Measurements from ENCODE around the gene L3MBTL4.

DNA sequence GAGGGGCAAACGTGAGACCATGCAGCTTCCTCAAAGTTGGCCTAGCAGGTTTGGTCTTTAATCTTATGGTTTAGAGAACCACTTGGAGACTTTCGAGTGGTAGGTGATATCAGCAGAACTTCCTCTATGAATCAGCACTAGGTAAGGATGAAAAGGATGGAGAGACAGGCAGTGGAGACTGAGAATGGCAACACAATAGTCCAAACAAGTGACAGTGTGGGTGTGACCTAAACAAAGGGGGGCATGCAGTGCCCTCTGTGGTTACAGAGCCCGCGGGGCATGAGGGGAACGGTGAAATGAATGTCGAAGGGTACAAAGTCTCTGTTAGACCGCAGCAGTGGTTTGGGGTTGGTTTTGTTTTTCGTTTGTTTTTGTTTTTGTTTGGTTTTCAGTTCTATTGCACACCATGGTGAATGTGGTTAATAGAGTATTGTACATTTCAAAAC lies 143.9 kb downstream of the L3MBTL4 start:
- no peak for TF ChIP-seq YY1 (IDR thresholded peaks at IDR 0.05)
- TF ChIP-seq, protein P1, sequence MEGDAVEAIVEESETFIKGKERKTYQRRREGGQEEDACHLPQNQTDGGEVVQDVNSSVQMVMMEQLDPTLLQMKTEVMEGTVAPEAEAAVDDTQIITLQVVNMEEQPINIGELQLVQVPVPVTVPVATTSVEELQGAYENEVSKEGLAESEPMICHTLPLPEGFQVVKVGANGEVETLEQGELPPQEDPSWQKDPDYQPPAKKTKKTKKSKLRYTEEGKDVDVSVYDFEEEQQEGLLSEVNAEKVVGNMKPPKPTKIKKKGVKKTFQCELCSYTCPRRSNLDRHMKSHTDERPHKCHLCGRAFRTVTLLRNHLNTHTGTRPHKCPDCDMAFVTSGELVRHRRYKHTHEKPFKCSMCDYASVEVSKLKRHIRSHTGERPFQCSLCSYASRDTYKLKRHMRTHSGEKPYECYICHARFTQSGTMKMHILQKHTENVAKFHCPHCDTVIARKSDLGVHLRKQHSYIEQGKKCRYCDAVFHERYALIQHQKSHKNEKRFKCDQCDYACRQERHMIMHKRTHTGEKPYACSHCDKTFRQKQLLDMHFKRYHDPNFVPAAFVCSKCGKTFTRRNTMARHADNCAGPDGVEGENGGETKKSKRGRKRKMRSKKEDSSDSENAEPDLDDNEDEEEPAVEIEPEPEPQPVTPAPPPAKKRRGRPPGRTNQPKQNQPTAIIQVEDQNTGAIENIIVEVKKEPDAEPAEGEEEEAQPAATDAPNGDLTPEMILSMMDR (IDR thresholded peaks at IDR 0.05; ENCODE audit: low read depth, low read length, missing input control) = no peak
- TF ChIP-seq, protein P2, sequence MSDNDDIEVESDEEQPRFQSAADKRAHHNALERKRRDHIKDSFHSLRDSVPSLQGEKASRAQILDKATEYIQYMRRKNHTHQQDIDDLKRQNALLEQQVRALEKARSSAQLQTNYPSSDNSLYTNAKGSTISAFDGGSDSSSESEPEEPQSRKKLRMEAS (IDR thresholded peaks at IDR 0.05) = no peak
- TF ChIP-seq, protein P3, sequence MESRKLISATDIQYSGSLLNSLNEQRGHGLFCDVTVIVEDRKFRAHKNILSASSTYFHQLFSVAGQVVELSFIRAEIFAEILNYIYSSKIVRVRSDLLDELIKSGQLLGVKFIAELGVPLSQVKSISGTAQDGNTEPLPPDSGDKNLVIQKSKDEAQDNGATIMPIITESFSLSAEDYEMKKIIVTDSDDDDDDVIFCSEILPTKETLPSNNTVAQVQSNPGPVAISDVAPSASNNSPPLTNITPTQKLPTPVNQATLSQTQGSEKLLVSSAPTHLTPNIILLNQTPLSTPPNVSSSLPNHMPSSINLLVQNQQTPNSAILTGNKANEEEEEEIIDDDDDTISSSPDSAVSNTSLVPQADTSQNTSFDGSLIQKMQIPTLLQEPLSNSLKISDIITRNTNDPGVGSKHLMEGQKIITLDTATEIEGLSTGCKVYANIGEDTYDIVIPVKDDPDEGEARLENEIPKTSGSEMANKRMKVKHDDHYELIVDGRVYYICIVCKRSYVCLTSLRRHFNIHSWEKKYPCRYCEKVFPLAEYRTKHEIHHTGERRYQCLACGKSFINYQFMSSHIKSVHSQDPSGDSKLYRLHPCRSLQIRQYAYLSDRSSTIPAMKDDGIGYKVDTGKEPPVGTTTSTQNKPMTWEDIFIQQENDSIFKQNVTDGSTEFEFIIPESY (IDR thresholded peaks at IDR 0.05) = no peak
- no peak for TF ChIP-seq RAD21 (IDR thresholded peaks at IDR 0.05)
- TF ChIP-seq, protein P4, sequence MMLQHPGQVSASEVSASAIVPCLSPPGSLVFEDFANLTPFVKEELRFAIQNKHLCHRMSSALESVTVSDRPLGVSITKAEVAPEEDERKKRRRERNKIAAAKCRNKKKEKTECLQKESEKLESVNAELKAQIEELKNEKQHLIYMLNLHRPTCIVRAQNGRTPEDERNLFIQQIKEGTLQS (IDR thresholded peaks at IDR 0.05) = no peak
- no peak for TF ChIP-seq JUND (IDR thresholded peaks at IDR 0.05)
- TF ChIP-seq, protein P5, sequence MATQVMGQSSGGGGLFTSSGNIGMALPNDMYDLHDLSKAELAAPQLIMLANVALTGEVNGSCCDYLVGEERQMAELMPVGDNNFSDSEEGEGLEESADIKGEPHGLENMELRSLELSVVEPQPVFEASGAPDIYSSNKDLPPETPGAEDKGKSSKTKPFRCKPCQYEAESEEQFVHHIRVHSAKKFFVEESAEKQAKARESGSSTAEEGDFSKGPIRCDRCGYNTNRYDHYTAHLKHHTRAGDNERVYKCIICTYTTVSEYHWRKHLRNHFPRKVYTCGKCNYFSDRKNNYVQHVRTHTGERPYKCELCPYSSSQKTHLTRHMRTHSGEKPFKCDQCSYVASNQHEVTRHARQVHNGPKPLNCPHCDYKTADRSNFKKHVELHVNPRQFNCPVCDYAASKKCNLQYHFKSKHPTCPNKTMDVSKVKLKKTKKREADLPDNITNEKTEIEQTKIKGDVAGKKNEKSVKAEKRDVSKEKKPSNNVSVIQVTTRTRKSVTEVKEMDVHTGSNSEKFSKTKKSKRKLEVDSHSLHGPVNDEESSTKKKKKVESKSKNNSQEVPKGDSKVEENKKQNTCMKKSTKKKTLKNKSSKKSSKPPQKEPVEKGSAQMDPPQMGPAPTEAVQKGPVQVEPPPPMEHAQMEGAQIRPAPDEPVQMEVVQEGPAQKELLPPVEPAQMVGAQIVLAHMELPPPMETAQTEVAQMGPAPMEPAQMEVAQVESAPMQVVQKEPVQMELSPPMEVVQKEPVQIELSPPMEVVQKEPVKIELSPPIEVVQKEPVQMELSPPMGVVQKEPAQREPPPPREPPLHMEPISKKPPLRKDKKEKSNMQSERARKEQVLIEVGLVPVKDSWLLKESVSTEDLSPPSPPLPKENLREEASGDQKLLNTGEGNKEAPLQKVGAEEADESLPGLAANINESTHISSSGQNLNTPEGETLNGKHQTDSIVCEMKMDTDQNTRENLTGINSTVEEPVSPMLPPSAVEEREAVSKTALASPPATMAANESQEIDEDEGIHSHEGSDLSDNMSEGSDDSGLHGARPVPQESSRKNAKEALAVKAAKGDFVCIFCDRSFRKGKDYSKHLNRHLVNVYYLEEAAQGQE (IDR thresholded peaks at IDR 0.05) = no peak

Measured in liver (tissue), 3 donors.